ENCODE data around the gene CFAP119. TPM values are rescaled to one million over a fixed set of nuclear protein-coding genes. Genes with fewer than 3 reads are reported as not detected.

Gene CFAP119
- total RNA-seq, 4 donors from 2014 or later: 3.7 to 12.6 (median 8.2) TPM

DNA sequence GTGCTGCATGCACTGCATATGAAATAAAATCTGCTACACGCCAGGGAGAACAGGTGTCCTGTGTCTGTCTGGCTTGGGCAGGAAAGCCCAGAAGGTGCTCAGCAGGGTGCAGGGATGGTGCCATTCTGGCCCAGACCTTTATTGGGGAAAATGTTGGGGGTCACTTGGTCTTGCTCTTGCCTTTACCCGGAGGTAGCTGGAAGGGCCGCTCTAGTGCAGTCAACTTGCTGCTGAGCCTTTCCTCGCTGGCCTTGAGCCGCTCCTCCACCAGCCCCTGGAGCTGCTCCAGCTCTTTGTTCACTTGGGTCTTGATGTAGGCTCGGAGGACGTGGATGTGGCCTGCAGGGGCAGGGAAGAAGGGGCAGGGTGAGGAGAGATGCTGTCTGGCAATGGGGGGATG, 4.5 kb downstream of the CFAP119 start:
- no peak overlapping the region for H3K27ac ChIP-seq
- peaks cover 0 to 13% (median 3%) of the 10 kb centered on the region in 4 donors for H3K4me1 ChIP-seq
- no peaks in the 10 kb centered on the region for H3K9me3 ChIP-seq
- H3K4me3 ChIP-seq: no peak overlapping the region
- DNase-seq (ENCODE audit: low spot score in 2 of 2): no peak
- no peak for TF ChIP-seq EP300 (IDR thresholded peaks at IDR 0.05)
- no peak for TF ChIP-seq POLR2A (IDR thresholded peaks at IDR 0.05)
- TF ChIP-seq CTCF (IDR thresholded peaks at IDR 0.05): no peak
- H3K36me3 ChIP-seq: peaks cover 0 to 70% (median 5%) of the 10 kb centered on the region in 3 donors
- H3K27me3 ChIP-seq: no peaks in the 10 kb centered on the region
- WGBS, 2 donors: 78 to 86% methylated on average over 7 of the region's 7 CpGs

DNA sequence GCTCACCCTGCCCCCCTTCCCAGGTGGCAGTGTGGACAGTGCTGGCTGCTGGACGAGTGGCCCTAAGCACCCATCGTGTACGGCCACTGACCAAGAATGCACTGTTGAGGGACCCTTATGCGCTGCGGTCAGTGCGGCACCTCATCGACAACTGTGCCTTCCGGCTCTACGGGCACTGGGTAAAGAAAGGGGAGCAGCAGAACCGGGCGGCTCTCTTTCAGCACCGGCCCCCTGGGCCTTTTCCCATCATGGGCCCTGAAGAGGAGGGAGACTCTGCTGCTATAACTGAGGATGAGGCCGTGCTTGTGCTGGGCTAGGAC, 5.1 kb downstream of the CFAP119 start:
- H3K9me3 ChIP-seq: no peaks in the 10 kb centered on the region
- no peak for DNase-seq (ENCODE audit: low spot score in 2 of 2)
- no peaks in the 10 kb centered on the region for H3K27me3 ChIP-seq
- peaks cover 0 to 76% (median 5%) of the 10 kb centered on the region in 3 donors for H3K36me3 ChIP-seq
- no peak overlapping the region for H3K27ac ChIP-seq
- TF ChIP-seq POLR2A (IDR thresholded peaks at IDR 0.05): no peak
- no peak for TF ChIP-seq EP300 (IDR thresholded peaks at IDR 0.05)
- TF ChIP-seq CTCF (IDR thresholded peaks at IDR 0.05): no peak
- H3K4me1 ChIP-seq: peaks cover 0 to 13% (median 3%) of the 10 kb centered on the region in 4 donors
- H3K4me3 ChIP-seq: no peak overlapping the region
- WGBS, 2 donors: 86 to 95% methylated on average over 5 to 12 of the region's 13 CpGs

DNA sequence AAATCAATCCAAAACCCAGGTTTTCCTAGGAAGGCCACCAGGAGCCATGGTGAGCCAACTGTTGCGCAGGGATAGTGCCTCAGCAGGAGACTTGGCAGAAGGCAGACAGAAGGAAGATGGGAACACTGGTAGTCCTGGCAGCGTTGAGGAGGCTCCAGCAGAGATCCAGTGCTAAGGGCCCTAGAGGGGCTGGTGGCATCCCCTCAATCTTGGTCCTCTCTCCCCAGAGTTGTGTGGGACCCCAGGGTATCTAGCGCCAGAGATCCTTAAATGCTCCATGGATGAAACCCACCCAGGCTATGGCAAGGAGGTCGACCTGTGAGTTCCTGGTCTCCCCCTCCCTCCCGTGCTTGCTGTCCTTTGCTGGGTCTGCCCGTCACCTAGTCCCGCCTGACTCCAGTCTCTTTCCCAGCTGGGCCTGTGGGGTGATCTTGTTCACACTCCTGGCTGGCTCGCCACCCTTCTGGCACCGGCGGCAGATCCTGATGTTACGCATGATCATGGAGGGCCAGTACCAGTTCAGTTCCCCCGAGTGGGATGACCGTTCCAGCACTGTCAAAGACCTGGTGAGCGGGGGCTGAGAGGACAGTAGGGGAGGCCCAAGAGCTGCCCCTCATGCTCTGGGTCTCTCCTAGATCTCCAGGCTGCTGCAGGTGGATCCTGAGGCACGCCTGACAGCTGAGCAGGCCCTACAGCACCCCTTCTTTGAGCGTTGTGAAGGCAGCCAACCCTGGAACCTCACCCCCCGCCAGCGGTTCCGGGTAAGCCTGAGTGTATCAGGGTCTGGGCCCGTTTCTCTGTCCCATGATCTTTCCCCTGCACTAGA, 5.7 kb downstream of the CFAP119 start:
- WGBS, 2 donors: 92 to 94% methylated on average over 17 to 18 of the region's 20 CpGs
- TF ChIP-seq CTCF (IDR thresholded peaks at IDR 0.05): no peak
- TF ChIP-seq EP300 (IDR thresholded peaks at IDR 0.05): no peak
- no peak for TF ChIP-seq POLR2A (IDR thresholded peaks at IDR 0.05)
- Histone ChIP-seq H3K27me3 (no peaks in the 10 kb centered on the region), H3K4me1 (peaks cover 0 to 9% (median 3%) of the 10 kb centered on the region in 4 donors), H3K9me3 (no peaks in the 10 kb centered on the region), H3K36me3 (peaks cover 0 to 82% (median 10%) of the 10 kb centered on the region in 3 donors), H3K4me3 (no peak overlapping the region), H3K27ac (no peak overlapping the region)
- DNase-seq (ENCODE audit: low spot score in 2 of 2): no peak

DNA sequence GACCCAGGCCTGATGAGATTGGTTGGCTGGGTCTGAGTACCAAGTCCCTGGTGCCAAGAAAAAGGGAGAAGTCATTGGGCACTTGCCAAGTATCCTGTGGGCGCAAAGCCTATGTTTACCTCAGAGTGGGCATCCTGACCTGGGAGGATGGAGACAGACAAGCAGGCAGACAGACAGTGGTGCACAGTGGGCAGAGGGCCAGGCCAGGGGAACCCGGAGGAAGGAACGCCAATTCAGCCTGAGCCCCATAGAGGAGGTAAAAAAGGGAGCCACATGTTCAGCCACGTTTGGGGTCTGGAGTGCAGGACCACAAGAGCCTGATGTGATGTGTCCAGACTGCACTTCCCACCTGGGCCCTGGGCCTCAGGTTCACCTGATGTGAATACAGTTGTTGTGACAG, 8.3 kb downstream of the CFAP119 start:
- peaks cover 0 to 12% (median 0%) of the 10 kb centered on the region in 4 donors for H3K4me1 ChIP-seq
- H3K9me3 ChIP-seq: no peaks in the 10 kb centered on the region
- no peaks in the 10 kb centered on the region for H3K27me3 ChIP-seq
- no peak overlapping the region for H3K27ac ChIP-seq
- H3K36me3 ChIP-seq: peaks cover 0 to 77% (median 10%) of the 10 kb centered on the region in 3 donors
- no peak for DNase-seq (ENCODE audit: low spot score in 2 of 2)
- no peak overlapping the region for H3K4me3 ChIP-seq
- 74 to 75% methylated on average over 4 of the region's 4 CpGs for WGBS, 2 donors
- TF ChIP-seq CTCF (IDR thresholded peaks at IDR 0.05) (no peak), POLR2A (IDR thresholded peaks at IDR 0.05) (no peak), EP300 (IDR thresholded peaks at IDR 0.05) (no peak)

DNA sequence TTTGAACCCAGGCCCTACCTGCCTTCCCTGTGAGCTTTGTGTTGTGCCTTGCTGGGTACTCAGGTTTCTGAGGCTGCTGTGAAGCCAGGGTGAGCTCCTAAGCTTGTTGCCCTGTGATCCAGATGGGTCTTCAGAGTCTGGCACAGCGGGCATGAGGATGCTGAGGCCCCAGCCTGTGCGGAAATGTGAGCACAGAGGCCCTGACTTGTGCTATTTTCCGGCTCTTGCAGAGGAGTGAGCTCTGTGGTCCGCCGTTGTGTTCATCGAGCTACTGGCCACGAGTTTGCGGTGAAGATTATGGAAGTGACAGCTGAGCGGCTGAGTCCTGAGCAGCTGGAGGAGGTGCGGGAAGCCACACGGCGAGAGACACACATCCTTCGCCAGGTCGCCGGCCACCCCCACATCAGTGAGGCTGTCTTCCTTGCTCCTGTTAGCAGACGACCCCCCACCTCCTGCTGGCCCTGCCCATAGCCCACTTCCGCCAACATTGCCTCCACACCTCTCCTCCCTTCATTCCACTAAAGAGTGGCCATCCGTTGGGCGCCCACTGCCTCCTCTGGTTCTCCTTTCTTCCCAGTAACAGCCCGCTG, 10.9 kb downstream of the CFAP119 start:
- 90 to 91% methylated on average over 20 of the region's 20 CpGs for WGBS, 2 donors
- Histone ChIP-seq H3K9me3 (no peaks in the 10 kb centered on the region), H3K4me1 (peaks cover 0 to 20% (median 3%) of the 10 kb centered on the region in 4 donors), H3K4me3 (no peak overlapping the region), H3K36me3 (peaks cover 0 to 54% (median 10%) of the 10 kb centered on the region in 3 donors), H3K27ac (no peak overlapping the region), H3K27me3 (no peaks in the 10 kb centered on the region)
- DNase-seq (ENCODE audit: low spot score in 2 of 2): no peak
- TF ChIP-seq EP300 (IDR thresholded peaks at IDR 0.05) (no peak), CTCF (IDR thresholded peaks at IDR 0.05) (no peak), POLR2A (IDR thresholded peaks at IDR 0.05) (no peak)

All from tibial nerve (tissue), 4 donors.